ENCODE measurements around the gene AKR1C4.
"Not testable (repeated sequence)": the region's sequence is repeated elsewhere in the genome, so short reads cannot be mapped to it uniquely, and the experiment has no call there.

The AKR1C4 gene

GRCh38 chr10:5196702-5197113 is at the start of gene AKR1C4:
Gene AKR1C4, plus strand, starts transcription at chr10:5196837. Its CDS starts 31 bp downstream, at chr10:5196868.
- no peak for DNase-seq

- DNase-seq = no peak
Observed at GRCh38 chr10:5146920-5147254, 49.8 kb upstream of the AKR1C4 start.

GRCh38 chr10:5147255-5147980 is 49.2 kb upstream of the AKR1C4 start:
- DNase-seq = no peak

GRCh38 chr10:5147981-5148677 is 48.5 kb upstream of the AKR1C4 start:
- DNase-seq = no peak

- DNase-seq = no peak
Observed at GRCh38 chr10:5148678-5149032, 48.0 kb upstream of the AKR1C4 start.

- DNase-seq = no peak
Observed at GRCh38 chr10:5151076-5151475, 45.6 kb upstream of the AKR1C4 start.

DNA sequence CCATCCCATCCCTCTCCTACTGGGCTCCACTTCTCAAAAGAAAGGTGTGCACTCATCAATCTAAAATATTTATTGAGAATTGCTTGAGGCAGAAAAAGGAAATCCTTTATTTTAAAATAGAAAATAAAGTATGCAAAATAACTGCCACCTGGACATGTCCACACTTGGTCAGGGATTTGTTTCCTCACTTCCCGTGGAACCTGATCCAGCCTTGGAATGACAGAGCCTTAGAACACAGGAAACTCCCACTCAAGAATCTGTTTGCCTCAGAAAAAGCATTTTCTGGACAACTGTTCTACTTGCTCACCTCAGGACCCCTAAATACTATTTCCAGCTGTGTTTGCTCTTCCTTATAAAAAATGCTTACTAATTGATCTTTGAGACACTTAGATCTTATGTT is 40.7 kb upstream of the AKR1C4 start:
- no peak for DNase-seq

DNA sequence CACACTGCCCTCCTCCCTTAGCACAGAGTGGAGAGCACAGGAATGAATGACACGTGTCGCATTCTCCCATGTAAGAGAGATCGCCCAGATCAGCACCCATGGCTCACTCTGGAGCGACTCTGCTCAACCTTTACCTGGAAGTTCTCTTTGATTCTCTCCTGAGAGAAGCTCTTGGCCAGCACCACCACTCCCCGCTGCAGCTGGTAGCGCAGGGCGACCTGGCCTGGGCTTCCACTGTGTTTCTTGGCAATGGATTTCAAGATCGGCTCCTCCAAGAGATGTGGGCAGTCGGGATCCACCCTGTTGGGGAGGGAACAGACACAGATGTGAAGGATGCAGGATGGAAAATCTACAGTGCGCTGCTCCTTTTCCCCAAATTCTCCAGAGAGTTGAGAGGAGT is 39.1 kb upstream of the AKR1C4 start:
- DNase-seq = no peak

DNA sequence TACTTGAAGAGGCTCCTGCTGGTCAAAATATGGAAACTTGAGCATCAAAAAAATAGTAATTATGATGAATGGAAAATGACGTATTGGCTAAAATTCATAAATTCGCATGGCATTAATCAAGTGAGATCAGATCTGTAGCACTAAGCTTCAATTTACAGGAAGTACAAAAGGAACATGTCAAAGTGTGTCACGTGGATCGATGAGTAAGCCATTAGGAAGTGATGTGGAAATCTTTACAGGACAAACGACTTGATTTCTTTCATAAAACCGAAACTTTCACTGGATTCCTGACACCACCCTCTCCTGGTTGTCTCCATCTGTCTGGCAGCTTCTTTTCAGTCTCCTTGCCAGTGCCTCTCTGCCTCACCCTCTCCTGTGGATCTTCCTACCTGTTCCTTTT is 37.5 kb upstream of the AKR1C4 start:
- DNase-seq = no peak

DNA sequence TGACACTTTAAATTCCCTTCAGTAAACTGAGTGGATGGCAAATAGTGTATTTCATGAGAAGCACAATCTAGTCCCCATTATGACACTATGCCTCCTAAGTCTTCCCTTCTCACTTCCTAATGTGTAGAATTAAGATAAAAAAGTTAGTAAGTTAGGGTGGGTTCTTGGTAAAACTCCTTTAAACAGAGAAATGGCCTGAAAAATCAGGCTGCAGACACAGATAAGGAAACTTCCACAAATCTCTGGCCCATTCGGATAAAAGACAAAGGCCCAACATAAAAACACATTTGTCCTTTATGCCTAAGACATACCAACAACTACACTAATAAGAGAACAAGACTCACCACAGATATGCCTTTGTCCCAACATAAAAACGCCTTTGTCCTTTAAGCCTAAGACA is 33.1 kb upstream of the AKR1C4 start:
- no peak for DNase-seq

DNA sequence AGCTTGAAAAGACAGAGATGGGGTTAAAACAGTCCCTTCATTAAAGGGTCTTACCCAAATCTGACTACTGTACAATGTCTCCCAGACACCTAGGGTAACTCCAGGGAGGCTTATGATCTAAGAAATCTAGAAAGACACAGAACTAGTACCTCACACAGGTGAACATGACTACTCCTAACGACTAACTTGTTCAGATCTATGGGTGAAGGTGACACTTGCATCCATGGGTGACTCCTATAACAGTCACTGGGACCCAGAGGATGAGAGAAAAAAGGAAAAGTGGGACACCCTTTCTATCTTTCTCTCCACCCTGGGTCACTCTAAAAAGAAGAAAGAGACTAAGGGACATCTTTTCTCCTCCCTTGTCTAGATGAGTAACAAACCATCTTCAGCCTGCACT is 30.9 kb upstream of the AKR1C4 start:
- DNase-seq = no peak

DNA sequence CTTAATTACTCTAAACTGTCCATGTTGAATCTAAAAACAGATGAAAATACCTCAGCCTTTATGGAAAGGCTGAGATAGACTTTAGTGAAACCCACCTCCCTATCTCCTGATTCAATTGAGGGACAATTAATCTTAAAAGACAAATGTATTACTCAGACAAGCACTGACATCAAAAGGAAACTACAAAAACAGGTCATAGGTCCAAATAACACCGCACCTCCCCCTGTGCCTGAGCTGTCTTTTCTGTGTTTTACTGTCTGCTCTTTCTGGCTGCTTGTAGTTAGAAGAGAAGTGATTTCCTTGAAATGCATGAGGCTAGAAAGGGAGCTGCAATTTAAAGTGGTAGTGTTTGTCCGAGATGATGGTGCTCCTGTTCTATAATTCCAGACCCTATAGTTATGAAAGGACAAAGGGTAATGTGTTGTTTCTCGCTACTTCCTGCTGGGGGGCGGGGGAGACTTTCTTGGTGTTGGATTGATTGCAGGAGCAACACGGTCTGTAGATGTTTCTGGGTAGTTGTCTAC is 27.7 kb upstream of the AKR1C4 start:
- DNase-seq = no peak

- DNase-seq = not testable (repeated sequence)
Observed at GRCh38 chr10:5175581-5175980, 21.1 kb upstream of the AKR1C4 start.

GRCh38 chr10:5180503-5180902 is 16.1 kb upstream of the AKR1C4 start:
- not testable (repeated sequence) for DNase-seq

DNA sequence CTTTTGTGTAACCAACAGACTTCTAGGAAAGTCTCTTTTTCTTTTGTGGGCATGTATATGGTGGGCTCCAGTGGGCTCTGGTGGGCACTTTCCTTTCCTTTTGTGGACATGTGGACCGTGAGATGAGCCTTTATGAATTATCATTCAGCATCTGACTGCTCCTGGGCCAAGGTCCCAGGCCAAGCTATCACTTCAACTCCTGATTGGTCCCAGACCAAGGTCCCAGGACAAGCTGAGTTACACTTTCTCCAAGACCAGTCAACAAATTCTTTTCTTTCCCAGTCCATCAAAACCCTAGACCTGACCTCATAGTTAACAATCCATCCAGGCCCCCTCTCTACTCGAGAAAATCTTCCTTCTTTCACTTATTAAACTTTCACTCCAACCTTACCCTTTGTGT is 12.7 kb upstream of the AKR1C4 start:
- DNase-seq = no peak

GRCh38 chr10:5184987-5185775 is 11.5 kb upstream of the AKR1C4 start, which contains the start of gene AKR1C8:
Gene AKR1C8, minus strand, starts transcription at chr10:5185150. Its CDS starts 46 bp downstream, at chr10:5185104.
- no peak for DNase-seq

DNA sequence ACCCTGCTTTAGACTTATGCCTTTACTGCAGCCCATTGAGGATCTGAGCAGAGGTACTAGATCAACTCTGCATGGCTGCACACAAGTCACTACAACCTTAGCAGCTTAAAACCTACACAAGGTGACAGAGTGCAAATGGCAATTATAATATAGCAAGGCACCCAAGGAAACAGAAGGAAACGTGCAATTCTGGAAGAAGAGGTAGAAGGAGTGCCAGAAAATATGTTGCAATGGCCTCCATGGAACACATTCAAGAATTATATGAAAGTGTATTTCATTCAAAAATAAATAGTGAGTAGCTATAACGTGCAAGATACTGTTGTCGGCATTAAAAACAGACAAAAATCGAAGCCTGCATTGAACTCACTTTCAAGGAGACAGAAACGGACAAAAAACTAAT is 8.8 kb upstream of the AKR1C4 start:
- DNase-seq = no peak

- no peak for DNase-seq
Observed at GRCh38 chr10:5188358-5188757, 8.3 kb upstream of the AKR1C4 start.

- no peak for DNase-seq
Observed at GRCh38 chr10:5194431-5194830, 2.2 kb upstream of the AKR1C4 start.

DNA sequence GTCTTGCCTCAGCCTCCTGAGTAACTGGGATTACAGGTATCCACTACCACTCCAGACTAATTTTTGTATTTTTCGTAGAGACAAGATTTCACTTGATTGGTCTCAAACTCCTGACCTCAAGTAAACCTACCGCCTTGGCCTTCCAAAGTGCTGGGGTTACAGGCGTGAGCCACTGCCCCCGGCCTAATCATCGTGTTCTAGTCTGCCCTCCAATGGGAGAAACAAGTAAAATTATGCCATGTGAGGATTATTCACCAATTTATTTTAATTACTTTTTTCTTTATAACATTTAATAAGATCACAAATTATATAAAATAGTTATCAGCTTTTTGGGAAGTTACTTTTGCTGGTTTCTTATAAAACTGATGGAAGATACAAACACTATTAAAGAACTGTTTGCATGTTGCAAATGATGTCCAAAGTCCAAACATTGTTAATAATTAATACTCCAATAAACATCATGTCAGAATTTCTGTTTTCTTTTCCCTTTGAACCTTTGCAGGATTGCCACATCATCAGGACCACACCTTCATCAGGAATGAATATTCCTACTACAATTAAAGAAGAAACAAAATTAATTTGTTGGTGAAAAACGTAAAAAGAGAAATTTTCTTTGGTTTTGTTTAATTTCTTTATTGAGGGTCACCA is 786 bp upstream of the AKR1C4 start:
- DNase-seq = no peak

DNA sequence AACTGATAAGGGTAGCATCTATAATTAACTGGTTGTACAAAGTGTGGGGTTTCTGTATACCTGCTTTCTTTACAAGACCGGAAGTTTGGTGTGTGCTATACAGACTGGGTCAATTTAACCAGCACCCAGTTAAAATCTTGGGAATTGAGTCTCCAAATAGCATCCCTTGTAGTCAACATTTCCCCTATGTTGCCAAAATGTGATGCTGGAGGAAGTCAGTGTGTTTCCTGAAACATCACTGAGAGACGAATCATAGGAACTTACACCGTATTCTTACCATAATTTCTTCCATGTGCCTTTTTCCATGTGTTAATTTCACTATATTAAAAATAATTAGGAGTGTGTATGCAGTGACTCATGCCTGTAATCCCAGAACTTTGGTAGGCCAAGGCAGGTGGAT is 1.7 kb downstream of the AKR1C4 start:
- no peak for DNase-seq

DNA sequence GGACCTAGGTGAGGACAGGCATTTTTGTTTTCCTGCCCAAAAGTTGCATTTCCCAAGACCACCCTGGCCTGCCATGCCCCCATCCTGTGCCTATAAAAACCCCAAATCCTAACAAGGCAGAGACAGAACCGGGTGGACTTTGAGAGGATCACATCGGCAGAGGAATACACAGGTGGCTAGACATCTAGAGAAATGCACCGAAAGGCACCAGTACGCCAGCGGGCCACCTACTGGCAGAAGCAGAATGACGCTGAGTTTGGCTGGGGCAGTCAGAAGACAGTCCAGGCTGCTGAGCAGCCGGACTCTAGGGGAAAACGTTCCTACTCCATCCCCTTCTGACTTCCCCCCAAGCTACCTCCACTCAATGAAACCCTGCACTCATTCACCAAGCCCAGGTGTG is 2.8 kb downstream of the AKR1C4 start:
- no peak for DNase-seq

DNA sequence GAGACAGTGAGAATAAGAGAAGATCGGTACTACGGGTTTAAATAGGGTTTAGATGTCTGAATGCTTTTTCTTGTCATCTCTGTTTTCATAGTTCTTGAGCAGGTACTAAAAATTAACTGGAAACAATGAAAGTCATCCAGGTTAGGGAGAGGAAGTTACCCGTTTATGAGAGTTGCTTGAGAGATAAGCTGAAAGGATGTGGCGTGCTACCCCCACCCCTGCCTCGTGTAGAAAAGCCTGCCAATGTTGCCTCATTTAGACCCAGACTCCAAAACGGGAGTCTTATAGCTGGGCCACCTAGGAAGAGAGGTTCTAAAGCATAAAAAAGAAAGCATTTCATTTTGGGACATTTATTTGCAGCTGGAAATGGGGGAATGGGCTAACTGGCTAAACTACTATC is 10.2 kb downstream of the AKR1C4 start:
- DNase-seq = no peak
